ENCODE data around the gene DNM2.
A peak's percentile ranks its signal among the peaks of the same experiment; 100 is the strongest.

Gene DNM2

GRCh38 chr19:10690341-10690781 lies 27.5 kb upstream of the DNM2 start:
- no peak for DNase-seq (ENCODE audit: low read depth in 2 of 3, low spot score in 2 of 3)

DNA sequence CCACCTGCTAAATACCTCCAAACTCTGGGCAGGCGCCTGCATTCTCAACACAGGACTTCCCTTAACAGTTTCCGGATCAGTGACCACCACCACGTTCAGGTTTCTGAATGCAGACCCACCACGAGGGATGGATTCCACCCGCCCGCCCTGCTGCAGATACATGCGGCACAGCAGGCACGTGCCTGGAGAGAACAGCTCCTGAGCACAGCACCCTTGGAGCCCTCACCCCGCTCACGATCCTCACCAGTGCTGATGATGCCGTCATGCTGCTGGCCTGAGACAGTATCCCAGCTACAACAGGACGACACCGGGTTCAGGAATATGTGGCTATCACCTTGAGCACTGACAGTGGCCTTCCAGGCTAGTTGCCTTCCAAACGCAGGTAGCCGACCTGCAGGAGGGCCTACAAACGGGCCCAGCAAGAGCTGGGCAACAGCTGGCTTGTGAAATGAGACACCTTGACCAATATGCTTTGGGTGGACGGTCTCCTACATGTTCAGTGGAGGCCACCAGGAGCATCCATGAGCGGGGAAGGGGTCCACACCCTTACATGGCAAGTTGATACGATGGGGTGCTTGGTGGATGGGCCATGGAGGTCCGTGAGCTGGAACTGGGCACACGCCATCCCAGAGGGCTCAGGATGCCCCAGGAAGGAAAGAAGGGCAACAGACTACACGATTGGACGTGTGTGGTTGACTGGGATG lies 26.5 kb upstream of the DNM2 start:
- no peak for DNase-seq (ENCODE audit: low read depth in 2 of 3, low spot score in 2 of 3)

DNA sequence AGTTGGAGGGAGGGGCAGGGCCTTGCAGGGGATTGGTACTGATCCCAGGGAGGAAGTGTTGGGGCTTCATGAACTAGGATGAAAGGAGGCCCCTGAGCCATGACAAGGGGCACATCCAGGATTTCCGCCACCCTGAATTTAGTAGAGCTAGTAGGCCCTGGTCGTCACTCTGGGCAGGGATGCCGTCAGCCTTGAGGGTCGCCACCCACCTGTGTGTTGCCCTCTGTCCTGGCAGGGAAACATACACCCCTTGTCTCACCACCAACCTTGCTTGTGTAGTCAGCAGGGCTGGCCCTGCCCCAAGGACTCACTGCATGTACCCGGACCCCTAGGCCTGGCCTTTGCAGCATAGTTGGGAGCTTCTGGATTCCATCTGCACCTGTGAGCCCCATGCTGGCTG lies 26.0 kb upstream of the DNM2 start:
- DNase-seq (ENCODE audit: low read depth in 2 of 3, low spot score in 2 of 3), result no peak

DNA sequence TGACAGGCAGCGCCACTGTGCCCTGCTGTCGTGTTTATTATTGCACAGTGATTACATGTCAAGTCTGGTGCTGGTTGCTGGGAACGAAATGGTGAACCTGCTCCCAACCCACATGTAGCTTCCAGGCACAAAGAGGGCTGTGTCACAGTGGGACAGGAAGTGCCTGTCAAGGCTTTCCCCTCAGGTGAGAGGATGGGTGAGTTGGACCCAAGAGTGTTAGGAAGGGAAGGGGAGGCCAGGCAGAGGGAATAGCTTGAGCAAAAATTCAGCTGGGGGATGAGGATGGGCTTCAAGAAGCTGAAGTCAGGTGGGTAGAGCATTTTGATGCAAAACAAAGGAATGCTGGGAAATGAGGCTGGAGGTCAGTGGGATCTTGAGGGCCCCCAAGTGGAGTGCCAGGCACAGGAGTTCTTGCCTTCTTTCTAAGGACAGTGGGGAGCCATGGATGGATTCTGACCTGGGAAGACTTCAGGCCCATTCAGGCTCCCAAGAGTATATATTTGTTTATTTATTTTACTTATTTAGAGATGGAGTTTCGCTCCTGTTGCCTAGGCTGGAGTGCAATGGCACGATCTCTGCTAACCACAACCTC lies 25.1 kb upstream of the DNM2 start:
- no peak for DNase-seq (ENCODE audit: low read depth in 2 of 3, low spot score in 2 of 3)

DNA sequence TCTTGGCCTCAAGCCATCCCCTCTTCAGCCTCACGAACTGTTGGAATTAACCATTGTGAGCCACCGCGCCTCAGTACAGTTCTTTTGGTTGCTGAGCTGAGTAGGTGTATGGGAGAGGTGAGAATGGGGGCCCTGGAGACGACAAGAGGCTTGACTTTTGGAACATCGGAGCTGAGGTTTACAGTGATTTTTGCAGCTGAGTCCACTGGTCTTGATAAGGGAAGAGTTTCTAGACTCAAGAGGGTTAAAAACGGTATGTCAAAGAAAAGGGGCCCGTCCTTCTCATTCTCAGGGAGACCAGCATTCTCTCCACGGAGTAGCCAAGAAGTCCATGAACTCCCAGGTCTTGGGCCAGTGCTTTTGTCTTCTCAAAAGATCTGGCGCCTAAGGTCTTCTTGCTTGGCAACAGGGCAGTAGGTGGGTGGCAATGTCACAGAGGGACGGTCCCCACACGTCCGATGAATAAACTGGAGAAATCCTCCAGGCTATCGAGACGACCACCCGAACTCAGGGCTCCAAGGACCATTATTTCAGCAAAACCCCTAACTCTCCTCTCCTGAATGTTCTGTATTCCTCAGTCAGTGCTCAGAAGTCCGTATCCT lies 23.1 kb upstream of the DNM2 start:
- no peak for DNase-seq (ENCODE audit: low read depth in 2 of 3, low spot score in 2 of 3)

DNA sequence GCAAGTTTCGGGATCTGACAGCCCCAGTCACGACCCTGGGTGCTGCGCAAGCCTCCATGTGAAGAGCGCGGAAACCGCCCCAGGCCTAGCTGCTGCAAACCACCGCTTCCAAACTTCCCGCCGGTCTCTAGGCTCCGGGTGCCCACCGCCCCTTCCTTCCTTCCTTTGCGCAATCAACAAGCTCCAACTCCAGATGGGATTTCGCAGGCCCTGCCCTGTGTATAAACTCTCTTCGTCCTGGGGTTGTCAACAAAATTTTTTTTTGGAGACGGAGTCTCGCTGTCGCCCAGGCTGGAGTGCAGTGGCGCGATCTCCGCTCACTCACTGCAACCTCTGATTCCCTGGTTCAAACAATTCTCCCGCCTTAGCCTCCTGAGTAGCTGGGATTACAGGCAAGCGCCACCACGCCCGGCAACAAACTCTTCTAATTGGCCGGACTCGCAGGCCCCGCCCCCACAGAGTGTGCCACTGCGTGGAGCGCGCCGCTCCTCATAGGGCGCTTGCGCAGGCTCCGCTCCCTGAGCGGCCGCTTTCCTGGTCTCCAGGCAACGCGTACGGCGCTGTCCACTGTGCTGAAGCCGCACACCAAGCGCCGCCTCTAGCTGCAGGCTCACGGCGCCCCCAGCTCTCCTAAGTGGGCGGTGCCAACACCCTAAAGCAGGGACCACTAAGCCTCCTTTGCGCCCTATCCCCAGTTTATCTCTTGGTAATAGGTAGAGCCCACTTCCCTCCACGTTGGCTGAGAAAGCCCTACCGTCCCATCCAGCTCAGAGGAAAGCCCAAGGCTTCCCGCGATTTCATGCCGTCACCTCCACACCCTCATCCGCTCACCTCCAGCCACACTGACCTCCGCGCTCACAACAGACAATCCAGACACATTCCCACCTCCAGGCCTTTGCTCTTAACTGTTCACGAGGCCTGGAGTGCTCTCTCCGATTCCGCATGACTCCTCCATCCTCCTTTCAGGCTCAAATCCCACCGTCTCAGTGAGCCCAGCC lies 22.2 kb upstream of the DNM2 start:
- peak; percentile 59 to 81 (median 68) for DNase-seq (ENCODE audit: low read depth in 2 of 3, low spot score in 2 of 3)

- DNase-seq (ENCODE audit: low read depth in 2 of 3, low spot score in 2 of 3), result peak in 2 of 3 experiments; percentile 47 to 50
These were observed 18.1 kb upstream of the DNM2 start for GRCh38 chr19:10699650-10700335.

DNA sequence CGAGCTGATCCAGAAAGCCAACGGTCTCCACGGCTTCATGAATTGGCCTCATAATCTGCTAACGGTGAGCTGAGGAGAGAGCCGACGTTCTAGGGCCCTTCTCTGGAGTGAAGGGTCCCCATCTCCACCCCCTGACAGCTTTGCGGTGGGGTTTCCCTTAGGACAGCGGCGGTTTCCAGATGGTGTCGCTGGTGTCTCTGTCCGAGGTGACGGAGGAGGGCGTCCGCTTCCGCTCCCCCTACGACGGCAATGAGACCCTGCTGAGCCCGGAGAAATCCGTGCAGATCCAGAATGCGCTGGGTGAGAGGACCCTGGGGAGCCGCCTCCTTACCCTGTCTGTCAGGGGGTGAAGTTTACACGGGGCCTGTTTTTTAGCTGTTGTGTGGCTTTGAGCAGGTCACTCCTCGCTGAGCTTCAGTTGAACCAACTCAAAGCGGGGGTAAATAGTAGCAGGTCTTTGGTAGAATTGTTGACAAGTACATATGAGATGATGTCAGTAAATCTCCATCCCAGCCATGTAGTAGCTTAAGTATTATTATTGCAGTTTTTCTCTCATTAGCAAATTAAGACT lies 15.8 kb upstream of the DNM2 start:
- DNase-seq (ENCODE audit: low read depth in 2 of 3, low spot score in 2 of 3), result no peak

DNA sequence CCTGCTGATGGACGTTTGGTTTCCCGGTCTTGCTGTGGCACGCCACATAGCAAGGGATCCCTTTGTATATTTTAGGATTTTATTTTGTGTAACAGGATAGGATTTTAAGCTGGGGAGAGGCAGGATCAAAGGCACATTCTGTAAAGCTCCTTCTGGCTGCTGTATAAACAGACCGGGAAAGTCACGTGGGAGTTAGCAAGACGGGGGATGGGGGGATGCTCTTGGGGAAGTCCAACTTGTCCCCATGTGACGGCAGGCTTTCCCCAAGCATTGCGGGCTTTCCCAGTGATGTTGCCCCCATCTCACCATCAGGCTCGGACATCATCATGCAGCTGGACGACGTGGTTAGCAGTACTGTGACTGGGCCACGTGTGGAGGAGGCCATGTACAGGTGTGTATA lies 10.9 kb upstream of the DNM2 start:
- no peak for DNase-seq (ENCODE audit: low read depth in 2 of 3, low spot score in 2 of 3)

- DNase-seq (ENCODE audit: low read depth in 2 of 3, low spot score in 2 of 3), result no peak
These were observed 10.4 kb upstream of the DNM2 start for GRCh38 chr19:10707440-10707839.

GRCh38 chr19:10708291-10708690 lies 9.6 kb upstream of the DNM2 start:
- no peak for DNase-seq (ENCODE audit: low read depth in 2 of 3, low spot score in 2 of 3)

DNA sequence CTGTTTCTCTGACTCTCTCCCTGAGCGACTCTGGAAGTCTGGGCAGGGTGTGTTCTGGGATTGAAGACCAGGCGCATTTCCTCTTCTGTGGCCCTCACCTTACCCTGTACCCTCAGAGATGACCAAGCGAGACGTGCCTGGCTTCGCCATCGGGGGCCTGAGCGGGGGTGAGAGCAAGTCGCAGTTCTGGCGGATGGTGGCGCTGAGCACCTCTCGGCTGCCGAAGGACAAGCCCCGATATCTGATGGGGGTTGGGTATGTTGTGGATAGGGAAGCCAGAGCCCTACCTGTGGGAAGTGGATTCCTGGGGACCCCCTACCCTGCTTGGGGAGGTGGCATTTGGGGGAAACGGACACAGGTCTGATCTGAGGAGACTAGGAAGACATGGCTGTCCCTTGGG lies 5.8 kb upstream of the DNM2 start:
- no peak for DNase-seq (ENCODE audit: low read depth in 2 of 3, low spot score in 2 of 3)

DNA sequence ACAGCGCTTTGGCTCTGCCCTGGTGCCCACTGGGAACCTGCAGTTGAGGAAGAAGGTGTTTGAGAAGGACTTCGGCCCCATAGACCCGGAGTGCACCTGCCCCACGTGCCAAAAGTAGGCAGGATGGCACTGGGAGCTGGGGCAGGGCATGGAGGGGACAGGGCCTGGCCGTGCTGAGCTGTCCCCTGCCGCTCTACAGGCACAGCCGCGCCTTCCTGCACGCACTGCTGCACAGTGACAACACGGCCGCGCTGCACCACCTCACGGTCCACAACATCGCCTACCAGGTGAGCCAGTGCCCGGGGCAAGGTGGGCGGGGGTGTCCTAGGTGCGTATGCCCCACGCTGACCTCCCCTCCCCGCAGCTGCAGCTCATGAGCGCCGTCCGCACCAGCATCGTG lies 5.1 kb upstream of the DNM2 start:
- DNase-seq (ENCODE audit: low read depth in 2 of 3, low spot score in 2 of 3), result no peak

- no peak for DNase-seq (ENCODE audit: low read depth in 2 of 3, low spot score in 2 of 3)
These were observed 4.6 kb upstream of the DNM2 start for GRCh38 chr19:10713317-10713716.

DNA sequence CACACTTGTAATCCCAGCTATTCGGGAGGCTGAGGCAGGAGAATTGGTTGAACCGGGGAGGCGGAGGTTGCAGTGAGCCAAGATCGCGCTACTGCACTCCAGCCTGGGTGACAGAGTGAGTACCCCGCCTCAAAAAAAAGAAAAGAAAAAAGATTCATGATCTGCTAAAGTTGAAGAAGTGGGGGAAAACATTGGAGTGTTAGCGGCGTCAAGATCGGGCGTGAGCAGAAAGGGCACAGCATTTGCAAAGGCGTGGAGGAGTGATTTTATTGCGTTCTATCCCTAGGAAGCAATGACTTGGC lies 874 bp upstream of the DNM2 start:
- DNase-seq (ENCODE audit: low read depth in 2 of 3, low spot score in 2 of 3), result no peak

GRCh38 chr19:10718205-10719196 lies 622 bp downstream of the DNM2 start:
- peak in 2 of 3 experiments; percentile 23 to 31 for DNase-seq (ENCODE audit: low read depth in 2 of 3, low spot score in 2 of 3)

DNA sequence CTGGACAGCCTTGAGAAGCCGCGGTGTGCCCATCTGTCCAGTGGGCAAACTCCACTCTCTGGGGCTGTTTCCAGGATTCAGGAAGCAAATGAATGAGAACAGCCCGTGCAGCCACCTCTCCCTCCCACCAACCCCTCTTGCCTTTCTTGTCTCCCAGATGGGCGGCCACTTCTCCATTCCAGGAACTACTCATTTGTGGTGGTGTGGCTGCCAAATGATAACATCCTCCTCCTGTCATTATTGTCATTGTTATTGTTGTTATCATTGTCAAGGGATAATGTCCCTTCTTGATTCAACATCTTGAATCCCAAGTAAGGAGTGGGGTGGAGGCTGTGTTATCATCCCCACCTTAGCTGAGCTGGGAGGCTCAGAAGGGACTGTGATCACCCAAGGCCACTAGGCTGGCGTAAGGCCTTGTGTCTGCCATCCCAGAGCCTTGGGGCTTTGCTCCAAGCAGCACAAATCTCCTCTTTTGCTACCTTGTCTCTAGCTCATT lies 1.6 kb downstream of the DNM2 start:
- no peak for DNase-seq (ENCODE audit: low read depth in 2 of 3, low spot score in 2 of 3)

- DNase-seq (ENCODE audit: low read depth in 2 of 3, low spot score in 2 of 3), result no peak
These were observed 2.8 kb downstream of the DNM2 start for GRCh38 chr19:10720607-10721125.

DNA sequence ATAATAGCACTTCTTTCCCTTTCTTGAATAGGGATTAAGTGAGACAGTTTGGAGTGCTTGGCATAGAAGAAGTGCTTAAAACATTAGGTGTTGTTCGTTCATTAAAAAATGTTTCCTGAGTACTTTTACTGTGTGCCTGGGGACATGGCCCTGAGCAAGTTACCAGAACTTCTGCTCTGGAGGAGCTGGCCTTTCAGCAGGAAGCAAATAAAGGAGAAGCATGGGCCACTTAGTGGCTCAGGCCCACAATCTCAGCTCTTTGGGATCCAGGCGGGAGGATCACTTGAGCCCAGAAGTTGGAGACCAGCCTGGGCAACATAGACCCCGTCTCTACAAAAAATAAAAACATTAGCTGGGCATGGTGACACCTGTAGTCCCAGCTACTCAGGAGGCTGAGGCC lies 5.7 kb downstream of the DNM2 start:
- DNase-seq (ENCODE audit: low read depth in 2 of 3, low spot score in 2 of 3), result no peak
